Gastrocnemius medialis (tissue), 4 donors: ENCODE measurements around the gene MAP3K7.

Source experiments
- CTCF ChIP-seq, 5 experiments: fragments of 450-650 bp in 3 of 5; fragments of 200-600 bp in 2 of 5; sonication (generic) in 2 of 5; IDR thresholded peaks in 4 of 5; conservative IDR thresholded peaks in 1 of 5; 1 replicate in 4 of 5; 2 replicates in 1 of 5; pipeline ENCODE4 v1.5.1; 2016 to 2019; ENCODE audit warnings: antibody characterized with exemption in 5 of 5, mild to moderate bottlenecking in 3 of 5, moderate library complexity in 3 of 5
- POLR2A ChIP-seq, 2 donors: fragments of 450-650 bp; IDR thresholded peaks; one replicate each; pipeline ENCODE4 v1.6.1; 2017; ENCODE audit warnings: antibody characterized with exemption in 2 of 2, mild to moderate bottlenecking in 2 of 2, moderate library complexity in 2 of 2

- no peak for TF ChIP-seq CTCF (IDR thresholded peaks at IDR 0.05 in 4 of 5, conservative IDR thresholded peaks at IDR 0.05 in 1 of 5)
- TF ChIP-seq POLR2A (IDR thresholded peaks at IDR 0.05): no peak
These were observed 53.1 kb downstream of the MAP3K7 start for GRCh38 chr6:90533615-90534336.
